NCI-H128 (cell line): Measurements from ENCODE around the gene EVI2A.
"Not testable (repeated sequence)": the region's sequence is repeated elsewhere in the genome, so short reads cannot be mapped to it uniquely, and the experiment has no call there.

ENCODE experiments used
- DNase-seq: peaks from one replicate; lab custom pipeline; 2025; ENCODE audit not compliant: unreplicated experiment; lab: John Stamatoyannopoulos, UW

The EVI2A gene

GRCh38 chr17:31313982-31314781, 7.2 kb downstream of the EVI2A start, which contains the start of gene EVI2B:
Gene EVI2B (minus strand): TSS chr17:31314054. CDS start chr17:31305609, 8,445 bp downstream.
- DNase-seq = no peak

- DNase-seq = not testable (repeated sequence)
Observed at GRCh38 chr17:31312223-31312622, 9.2 kb downstream of the EVI2A start.

- no peak for DNase-seq
Observed at GRCh38 chr17:31311526-31311925, 9.9 kb downstream of the EVI2A start.

- DNase-seq = no peak
Observed at GRCh38 chr17:31310886-31311285, 10.5 kb downstream of the EVI2A start.

- DNase-seq = no peak
Observed at GRCh38 chr17:31310260-31310659, 11.2 kb downstream of the EVI2A start.

- DNase-seq = no peak
Observed at GRCh38 chr17:31309556-31309955, 11.9 kb downstream of the EVI2A start.

- no peak for DNase-seq
Observed at GRCh38 chr17:31308372-31309334, 12.8 kb downstream of the EVI2A start.

GRCh38 chr17:31307640-31308039, 13.8 kb downstream of the EVI2A start:
- DNase-seq = no peak

- DNase-seq = no peak
Observed at GRCh38 chr17:31299624-31300023, 21.8 kb downstream of the EVI2A start.

GRCh38 chr17:31297090-31297489, 24.3 kb downstream of the EVI2A start, which contains the start of gene OMG:
Gene OMG (minus strand): TSS chr17:31297239. CDS start chr17:31296331, 908 bp downstream.
- no peak for DNase-seq

- no peak for DNase-seq
Observed at GRCh38 chr17:31296142-31296541, 25.3 kb downstream of the EVI2A start.

- DNase-seq = no peak
Observed at GRCh38 chr17:31295489-31295871, 25.9 kb downstream of the EVI2A start.

GRCh38 chr17:31294820-31295488, 26.5 kb downstream of the EVI2A start:
- no peak for DNase-seq

GRCh38 chr17:31294231-31294630, 27.2 kb downstream of the EVI2A start:
- no peak for DNase-seq

GRCh38 chr17:31293581-31293980, 27.8 kb downstream of the EVI2A start:
- no peak for DNase-seq

GRCh38 chr17:31291820-31292219, 29.6 kb downstream of the EVI2A start:
- DNase-seq = no peak

GRCh38 chr17:31289790-31290189, 31.6 kb downstream of the EVI2A start:
- DNase-seq = no peak

GRCh38 chr17:31287932-31288331, 33.5 kb downstream of the EVI2A start:
- DNase-seq = not testable (repeated sequence)

GRCh38 chr17:31286587-31286986, 34.8 kb downstream of the EVI2A start:
- DNase-seq = no peak

GRCh38 chr17:31283841-31284240, 37.6 kb downstream of the EVI2A start:
- no peak for DNase-seq

GRCh38 chr17:31281061-31281460, 40.4 kb downstream of the EVI2A start:
- no peak for DNase-seq
